Keratinocyte (primary cell): ENCODE data around the gene TTC21B. TPM values are rescaled to one million over a fixed set of nuclear protein-coding genes. Genes with fewer than 3 reads are reported as not detected.

Experiments used
- DNase-seq: peaks from one replicate; pipeline ENCODE4 v3.0.0-alpha.2; 2011; ENCODE audit warnings: low read depth, missing footprints, low spot score
- FAIRE-seq: peaks from 2 replicates; lab custom pipeline; 2011; peaks lifted over from hg19 to GRCh38; lab: Jason Lieb, UNC
- H2AFZ ChIP-seq: 2 replicates; pipeline ENCODE4 v1.6.0; 2012; ENCODE audit warnings: low read length, control low read depth, inconsistent platforms; ENCODE audit not compliant: control insufficient read depth
- H3K27ac ChIP-seq: 2 replicates; pipeline ENCODE4 v1.5.1; 2011; ENCODE audit warnings: low read length; ENCODE audit not compliant: control insufficient read depth, insufficient read depth
- H3K27me3 ChIP-seq: 3 replicates; pipeline ENCODE4 v1.6.0; 2011; ENCODE audit warnings: low read length; ENCODE audit not compliant: control insufficient read depth, insufficient read depth; ENCODE audit errors: extremely low read depth
- H3K36me3 ChIP-seq, 2 experiments: 2 replicates in 1 of 2; 3 replicates in 1 of 2; pipeline ENCODE4 v1.5.1; 2011; ENCODE audit warnings: low read length in 2 of 2, mild to moderate bottlenecking in 1 of 2; ENCODE audit not compliant: control insufficient read depth in 2 of 2, insufficient read depth in 2 of 2; ENCODE audit errors: extremely low read depth in 1 of 2
- H3K4me1 ChIP-seq: 3 replicates; pipeline ENCODE4 v1.5.1; 2011; ENCODE audit warnings: low read length; ENCODE audit not compliant: control insufficient read depth, insufficient read depth; ENCODE audit errors: extremely low read depth
- H3K4me2 ChIP-seq: 3 replicates; pipeline ENCODE4 v1.6.0; 2011; ENCODE audit warnings: low read depth, low read length; ENCODE audit not compliant: control insufficient read depth, insufficient read depth; ENCODE audit errors: extremely low read depth
- H3K4me3 ChIP-seq, 3 experiments: fragments of 200-600 bp in 1 of 3; sonication (generic) in 1 of 3; 2 replicates in 2 of 3; 3 replicates in 1 of 3; pipeline ENCODE4 v1.5.1; 2011 to 2016; ENCODE audit warnings: low read length in 3 of 3, mild to moderate bottlenecking in 3 of 3, control low read depth in 2 of 3, inconsistent platforms in 1 of 3, low read depth in 1 of 3, mixed read lengths in 1 of 3, mixed run types in 1 of 3, moderate library complexity in 1 of 3; ENCODE audit not compliant: control insufficient read depth in 2 of 3, insufficient read depth in 2 of 3; ENCODE audit errors: extremely low read depth in 1 of 3
- H3K79me2 ChIP-seq: 2 replicates; pipeline ENCODE4 v1.6.0; 2012; ENCODE audit warnings: low read length; ENCODE audit not compliant: control insufficient read depth, insufficient read depth
- H3K9ac ChIP-seq: 3 replicates; pipeline ENCODE4 v1.6.0; 2011; ENCODE audit warnings: low read length; ENCODE audit not compliant: control insufficient read depth, insufficient read depth; ENCODE audit errors: extremely low read depth
- H3K9me1 ChIP-seq: 3 replicates; pipeline ENCODE4 v1.6.0; 2011; ENCODE audit warnings: low read length; ENCODE audit not compliant: control insufficient read depth, insufficient read depth; ENCODE audit errors: extremely low read depth
- H3K9me3 ChIP-seq: 2 replicates; pipeline ENCODE4 v1.5.1; 2012; ENCODE audit warnings: low read depth, low read length; ENCODE audit not compliant: control insufficient read depth
- H4K20me1 ChIP-seq: 3 replicates; pipeline ENCODE4 v1.6.0; 2011; ENCODE audit warnings: low read length; ENCODE audit not compliant: control insufficient read depth, insufficient read depth; ENCODE audit errors: extremely low read depth
- EZH2 ChIP-seq: IDR thresholded peaks from one replicate; pipeline ENCODE4 v1.6.1; 2012; ENCODE audit warnings: inconsistent platforms, mild to moderate bottlenecking, low read length, moderate library complexity
- dilution Hi-C: fragments of 300-500 bp; cut with MboI; formaldehyde crosslinking; loops from one replicate; pipeline ENCODE4 v1.7.0; 2020; ENCODE audit warnings: low sequenced_read_pairs; ENCODE audit not compliant: extremely low pct_ligation_motif_present
- polyA plus RNA-seq, 5 experiments: library from polyadenylated mRNA; depleted of rRNA in 3 of 5; stranded (reverse) in 3 of 5; stranded (forward) in 1 of 5; unstranded in 1 of 5; fragments of >200 nt; gene quantifications; 1 replicate in 1 of 5; 2 replicates in 3 of 5; 3 replicates in 1 of 5; pipeline versions ENCODE4 v1.2.1 to v1.2.3, GENCODE V29; 2011 to 2012; ENCODE audit warnings: missing spikeins in 2 of 5, low read depth in 1 of 5, low replicate concordance in 1 of 5
- TF ChIP-seq, protein P1 (sequence below), 3 experiments: IDR thresholded peaks in 1 of 3; conservative IDR thresholded peaks in 1 of 3; optimal IDR thresholded peaks in 1 of 3; 2 replicates in 2 of 3; 3 replicates in 1 of 3; pipeline versions ENCODE3 to v1.5.1; 2011; ENCODE audit warnings: low read length in 3 of 3, mild to moderate bottlenecking in 3 of 3, moderate library complexity in 2 of 3, control low read depth in 1 of 3, inconsistent platforms in 1 of 3; ENCODE audit not compliant: insufficient read depth in 2 of 3; ENCODE audit errors: extremely low read depth in 1 of 3

TTC21B gene
- polyA plus RNA-seq, 1 donor (not counting 4 experiments of a cell fraction or from before 2014, with no cell fraction given): 8.0 TPM

GRCh38 chr2:165903406-165903805 lies 50.2 kb downstream of the TTC21B start:
- Histone ChIP-seq H3K9me1 (no peaks in the 10 kb centered on the region), H3K36me3 (no peaks in the 10 kb centered on the region), H3K27ac (no peak overlapping the region), H3K79me2 (no peaks in the 10 kb centered on the region), H3K4me1 (peaks cover 6% of the 10 kb centered on the region), H3K9me3 (no peaks in the 10 kb centered on the region), H3K27me3 (no peaks in the 10 kb centered on the region), H4K20me1 (no peaks in the 10 kb centered on the region), H2AFZ (no peak overlapping the region), H3K4me2 (no peak overlapping the region), H3K4me3 (no peak overlapping the region), H3K9ac (no peak overlapping the region)
- no peak for DNase-seq
- TF ChIP-seq EZH2: no peak
- TF ChIP-seq, protein P1, sequence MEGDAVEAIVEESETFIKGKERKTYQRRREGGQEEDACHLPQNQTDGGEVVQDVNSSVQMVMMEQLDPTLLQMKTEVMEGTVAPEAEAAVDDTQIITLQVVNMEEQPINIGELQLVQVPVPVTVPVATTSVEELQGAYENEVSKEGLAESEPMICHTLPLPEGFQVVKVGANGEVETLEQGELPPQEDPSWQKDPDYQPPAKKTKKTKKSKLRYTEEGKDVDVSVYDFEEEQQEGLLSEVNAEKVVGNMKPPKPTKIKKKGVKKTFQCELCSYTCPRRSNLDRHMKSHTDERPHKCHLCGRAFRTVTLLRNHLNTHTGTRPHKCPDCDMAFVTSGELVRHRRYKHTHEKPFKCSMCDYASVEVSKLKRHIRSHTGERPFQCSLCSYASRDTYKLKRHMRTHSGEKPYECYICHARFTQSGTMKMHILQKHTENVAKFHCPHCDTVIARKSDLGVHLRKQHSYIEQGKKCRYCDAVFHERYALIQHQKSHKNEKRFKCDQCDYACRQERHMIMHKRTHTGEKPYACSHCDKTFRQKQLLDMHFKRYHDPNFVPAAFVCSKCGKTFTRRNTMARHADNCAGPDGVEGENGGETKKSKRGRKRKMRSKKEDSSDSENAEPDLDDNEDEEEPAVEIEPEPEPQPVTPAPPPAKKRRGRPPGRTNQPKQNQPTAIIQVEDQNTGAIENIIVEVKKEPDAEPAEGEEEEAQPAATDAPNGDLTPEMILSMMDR (optimal IDR thresholded peaks at IDR 0.05 in 1 of 3, IDR thresholded peaks at IDR 0.05 in 1 of 3, conservative IDR thresholded peaks at IDR 0.05 in 1 of 3; ENCODE audit: extremely low read depth in 1 of 3, insufficient read depth in 2 of 3, low read length in 3 of 3): no peak
- dilution Hi-C loops: no loop called here
- FAIRE-seq: no peak

- Histone ChIP-seq H3K27ac (no peak overlapping the region), H4K20me1 (no peaks in the 10 kb centered on the region), H3K9ac (no peak overlapping the region), H3K36me3 (no peaks in the 10 kb centered on the region), H3K4me1 (peaks cover 11% of the 10 kb centered on the region), H3K9me1 (no peaks in the 10 kb centered on the region), H2AFZ (no peak overlapping the region), H3K27me3 (no peaks in the 10 kb centered on the region), H3K4me3 (no peak overlapping the region), H3K4me2 (no peak overlapping the region), H3K79me2 (no peaks in the 10 kb centered on the region), H3K9me3 (no peaks in the 10 kb centered on the region)
- TF ChIP-seq, protein P1 (optimal IDR thresholded peaks at IDR 0.05 in 1 of 3, IDR thresholded peaks at IDR 0.05 in 1 of 3, conservative IDR thresholded peaks at IDR 0.05 in 1 of 3; ENCODE audit: extremely low read depth in 1 of 3, insufficient read depth in 2 of 3, low read length in 3 of 3): no peak
- TF ChIP-seq EZH2: no peak
- dilution Hi-C loops: no loop called here
- DNase-seq (no peak), FAIRE-seq (no peak)
These were observed 50.6 kb downstream of the TTC21B start for GRCh38 chr2:165902934-165903333.
